Right lobe of liver (tissue), 4 donors: ENCODE results near the gene TMEM80.

Source experiments
- POLR2A ChIP-seq: fragments of 450-650 bp; IDR thresholded peaks from one replicate; pipeline ENCODE4 v1.6.1; 2017; ENCODE audit warnings: antibody characterized with exemption, mild to moderate bottlenecking
- TF ChIP-seq, protein P1 (sequence below), 4 donors: fragments of 200-600 bp in 3 of 4; fragments of 450-650 bp in 1 of 4; IDR thresholded peaks; one replicate each; pipeline versions ENCODE4 v1.5.1 to v1.8.0; 2016 to 2022; ENCODE audit warnings: antibody characterized with exemption in 4 of 4, mild to moderate bottlenecking in 2 of 4
- donor health status: DM: no; HTN: no; CAD: no.
- donor health status: DM: no; HTN: no; CAD: no.
- donor health status: DM: no; HTN: yes; CAD: no.

DNA sequence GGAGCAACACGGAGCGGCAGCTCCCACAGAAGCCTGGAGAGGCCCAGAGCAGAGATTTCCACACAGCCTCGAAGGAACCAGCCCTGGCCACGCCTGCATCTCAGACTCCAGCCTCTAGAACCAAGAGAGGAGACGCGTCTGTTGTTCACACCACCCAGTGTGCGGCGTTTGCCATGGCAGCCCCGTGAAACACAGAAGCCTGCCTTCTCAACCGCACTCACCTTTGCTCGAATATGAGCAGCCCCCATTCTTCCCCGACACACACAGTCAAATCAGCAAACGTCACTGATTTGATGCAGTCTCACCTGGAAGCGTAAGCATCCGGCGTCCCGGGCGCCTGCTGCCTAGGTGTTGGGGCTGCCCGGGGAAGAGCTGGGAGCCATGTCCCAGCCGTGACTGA, 37.5 kb downstream of the TMEM80 start:
- no peak for TF ChIP-seq POLR2A
- TF ChIP-seq, protein P1, sequence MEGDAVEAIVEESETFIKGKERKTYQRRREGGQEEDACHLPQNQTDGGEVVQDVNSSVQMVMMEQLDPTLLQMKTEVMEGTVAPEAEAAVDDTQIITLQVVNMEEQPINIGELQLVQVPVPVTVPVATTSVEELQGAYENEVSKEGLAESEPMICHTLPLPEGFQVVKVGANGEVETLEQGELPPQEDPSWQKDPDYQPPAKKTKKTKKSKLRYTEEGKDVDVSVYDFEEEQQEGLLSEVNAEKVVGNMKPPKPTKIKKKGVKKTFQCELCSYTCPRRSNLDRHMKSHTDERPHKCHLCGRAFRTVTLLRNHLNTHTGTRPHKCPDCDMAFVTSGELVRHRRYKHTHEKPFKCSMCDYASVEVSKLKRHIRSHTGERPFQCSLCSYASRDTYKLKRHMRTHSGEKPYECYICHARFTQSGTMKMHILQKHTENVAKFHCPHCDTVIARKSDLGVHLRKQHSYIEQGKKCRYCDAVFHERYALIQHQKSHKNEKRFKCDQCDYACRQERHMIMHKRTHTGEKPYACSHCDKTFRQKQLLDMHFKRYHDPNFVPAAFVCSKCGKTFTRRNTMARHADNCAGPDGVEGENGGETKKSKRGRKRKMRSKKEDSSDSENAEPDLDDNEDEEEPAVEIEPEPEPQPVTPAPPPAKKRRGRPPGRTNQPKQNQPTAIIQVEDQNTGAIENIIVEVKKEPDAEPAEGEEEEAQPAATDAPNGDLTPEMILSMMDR (IDR thresholded peaks at IDR 0.05), result no peak
